ENCODE data around the gene DCTN1. TPM values are rescaled to one million over a fixed set of nuclear protein-coding genes. Genes with fewer than 3 reads are reported as not detected.

The DCTN1 gene
- total and polyA plus RNA-seq, 2 donors (not counting 3 experiments of a cell fraction or from before 2014, with no cell fraction given): 130 to 170 TPM

- Histone ChIP-seq H3K27ac (ENCODE audit: insufficient read depth, low read depth, low read length) (no peak overlapping the region), H3K79me2 (ENCODE audit: control insufficient read depth, insufficient read depth, low read length) (no peaks in the 10 kb centered on the region), H4K20me1 (replicated peaks; ENCODE audit: control insufficient read depth, extremely low read depth, insufficient read depth, low read length) (no peaks in the 10 kb centered on the region), H3K4me1 (ENCODE audit: control insufficient read depth, extremely low read depth, insufficient read depth, low read length) (no peaks in the 10 kb centered on the region), H2AFZ (ENCODE audit: low read depth, low read length) (no peak overlapping the region), H3K9me1 (replicated peaks; ENCODE audit: control insufficient read depth, extremely low read depth, insufficient read depth, low read length) (no peaks in the 10 kb centered on the region), H3K4me2 (ENCODE audit: insufficient read depth, low read length) (no peak overlapping the region), H3K36me3 (ENCODE audit: control insufficient read depth in 2 of 2, extremely low read depth in 1 of 2, insufficient read depth in 2 of 2, low read length in 2 of 2) (no peaks in the 10 kb centered on the region), H3K4me3 (replicated peaks in 1 of 3; ENCODE audit: insufficient read depth in 1 of 3, low read depth in 1 of 3, low read length in 3 of 3) (no peak overlapping the region), H3K9me3 (replicated peaks; ENCODE audit: control insufficient read depth, insufficient read depth, low read length) (no peaks in the 10 kb centered on the region), H3K9ac (replicated peaks; ENCODE audit: extremely low read depth, insufficient read depth, low read length) (no peak overlapping the region), H3K27me3 (ENCODE audit: control insufficient read depth in 2 of 2, insufficient read depth in 2 of 2, low read length in 2 of 2) (peaks cover 9 to 14% of the 10 kb centered on the region in 2 experiments)
- dilution Hi-C loops (cut with MboI; ENCODE audit: extremely low pct_ligation_motif_present, low sequenced_read_pairs) (no loop called here), intact Hi-C loops (cut with micrococcal nuclease) (no loop called here)
- CTCF ChIA-PET: interaction anchor here (8.9 kb wide), 1 partner anchor 6 kb away, joined by 110 read pairs; no protein-coding TSS in a partner anchor
- BruUV-seq (replicated peaks): no TSS peak
- POLR2A ChIA-PET: no interaction called here
- DNase-seq (ENCODE audit: low read depth, low spot score): no peak
- TF ChIP-seq MYC (IDR thresholded peaks at IDR 0.05; ENCODE audit: low read depth, low read length) (no peak), EZH2 (IDR thresholded peaks at IDR 0.05; ENCODE audit: borderline replicate concordance, low read depth, low read length, severe bottlenecking) (no peak), POLR2AphosphoS5 (IDR thresholded peaks at IDR 0.05; ENCODE audit: insufficient read depth, low read depth, low read length) (no peak), CTCF (IDR thresholded peaks at IDR 0.05; ENCODE audit: extremely low read depth in 1 of 2, insufficient read depth in 1 of 2, low read depth in 1 of 2, low read length in 2 of 2) (no peak), POLR2A (IDR thresholded peaks at IDR 0.05; ENCODE audit: low read depth, low read length) (no peak), MAX (IDR thresholded peaks at IDR 0.05; ENCODE audit: insufficient read depth, insufficient read length) (no peak)
- no peak for FAIRE-seq
Observed at GRCh38 chr2:74328074-74328473, 52.0 kb downstream of the DCTN1 start.

- intact Hi-C loops (cut with micrococcal nuclease): no loop called here
- FAIRE-seq: no peak
- POLR2A ChIA-PET: no interaction called here
Observed at GRCh38 chr2:74327627-74328026, 52.5 kb downstream of the DCTN1 start.

More at GRCh38 chr2:74327627-74328026, 52.5 kb downstream of the DCTN1 start:
- CTCF ChIA-PET: interaction anchor here (8.9 kb wide), 1 partner anchor 7 kb away, joined by 110 read pairs; no protein-coding TSS in a partner anchor
- Histone ChIP-seq H2AFZ (ENCODE audit: low read depth, low read length) (no peak overlapping the region), H3K79me2 (ENCODE audit: control insufficient read depth, insufficient read depth, low read length) (no peaks in the 10 kb centered on the region), H3K9me1 (replicated peaks; ENCODE audit: control insufficient read depth, extremely low read depth, insufficient read depth, low read length) (no peaks in the 10 kb centered on the region), H3K9me3 (replicated peaks; ENCODE audit: control insufficient read depth, insufficient read depth, low read length) (no peaks in the 10 kb centered on the region), H3K9ac (replicated peaks; ENCODE audit: extremely low read depth, insufficient read depth, low read length) (no peak overlapping the region), H3K4me1 (ENCODE audit: control insufficient read depth, extremely low read depth, insufficient read depth, low read length) (no peaks in the 10 kb centered on the region), H3K4me2 (ENCODE audit: insufficient read depth, low read length) (no peak overlapping the region), H3K4me3 (replicated peaks in 1 of 3; ENCODE audit: insufficient read depth in 1 of 3, low read depth in 1 of 3, low read length in 3 of 3) (no peak overlapping the region), H3K27ac (ENCODE audit: insufficient read depth, low read depth, low read length) (no peak overlapping the region), H3K27me3 (ENCODE audit: control insufficient read depth in 2 of 2, insufficient read depth in 2 of 2, low read length in 2 of 2) (peaks cover 9 to 14% of the 10 kb centered on the region in 2 experiments), H4K20me1 (replicated peaks; ENCODE audit: control insufficient read depth, extremely low read depth, insufficient read depth, low read length) (no peaks in the 10 kb centered on the region), H3K36me3 (ENCODE audit: control insufficient read depth in 2 of 2, extremely low read depth in 1 of 2, insufficient read depth in 2 of 2, low read length in 2 of 2) (no peaks in the 10 kb centered on the region)
- dilution Hi-C loops (cut with MboI; ENCODE audit: extremely low pct_ligation_motif_present, low sequenced_read_pairs): no loop called here
- no peak for TF ChIP-seq POLR2A (IDR thresholded peaks at IDR 0.05; ENCODE audit: low read depth, low read length)
- TF ChIP-seq MYC (IDR thresholded peaks at IDR 0.05; ENCODE audit: low read depth, low read length): no peak
- no peak for TF ChIP-seq FOS (IDR thresholded peaks at IDR 0.05; ENCODE audit: borderline replicate concordance, insufficient read depth, low read length)
- TF ChIP-seq JUN (IDR thresholded peaks at IDR 0.05; ENCODE audit: borderline replicate concordance, insufficient read depth, insufficient read length, low read depth): no peak
- no peak for TF ChIP-seq GATA2 (IDR thresholded peaks at IDR 0.05; ENCODE audit: insufficient read depth, insufficient read length, low read depth, low read length)
- no peak for TF ChIP-seq POLR2AphosphoS5 (IDR thresholded peaks at IDR 0.05; ENCODE audit: insufficient read depth, low read depth, low read length)
- TF ChIP-seq EZH2 (IDR thresholded peaks at IDR 0.05; ENCODE audit: borderline replicate concordance, low read depth, low read length, severe bottlenecking): no peak
- no peak for TF ChIP-seq CTCF (IDR thresholded peaks at IDR 0.05; ENCODE audit: extremely low read depth in 1 of 2, insufficient read depth in 1 of 2, low read depth in 1 of 2, low read length in 2 of 2)
- no peak for TF ChIP-seq MAX (IDR thresholded peaks at IDR 0.05; ENCODE audit: insufficient read depth, insufficient read length)
- DNase-seq (ENCODE audit: low read depth, low spot score): no peak
- BruUV-seq (replicated peaks): no TSS peak
